CD4-positive, alpha-beta T cell treated with Interleukin-17A for 4 hours (primary cell): ENCODE measurements around the gene NCOA3.

ENCODE experiments used
- DNase-seq: peaks from one replicate; pipeline ENCODE4 v3.0.0-alpha.2; 2020; ENCODE audit warnings: mixed read lengths

Gene NCOA3

DNA sequence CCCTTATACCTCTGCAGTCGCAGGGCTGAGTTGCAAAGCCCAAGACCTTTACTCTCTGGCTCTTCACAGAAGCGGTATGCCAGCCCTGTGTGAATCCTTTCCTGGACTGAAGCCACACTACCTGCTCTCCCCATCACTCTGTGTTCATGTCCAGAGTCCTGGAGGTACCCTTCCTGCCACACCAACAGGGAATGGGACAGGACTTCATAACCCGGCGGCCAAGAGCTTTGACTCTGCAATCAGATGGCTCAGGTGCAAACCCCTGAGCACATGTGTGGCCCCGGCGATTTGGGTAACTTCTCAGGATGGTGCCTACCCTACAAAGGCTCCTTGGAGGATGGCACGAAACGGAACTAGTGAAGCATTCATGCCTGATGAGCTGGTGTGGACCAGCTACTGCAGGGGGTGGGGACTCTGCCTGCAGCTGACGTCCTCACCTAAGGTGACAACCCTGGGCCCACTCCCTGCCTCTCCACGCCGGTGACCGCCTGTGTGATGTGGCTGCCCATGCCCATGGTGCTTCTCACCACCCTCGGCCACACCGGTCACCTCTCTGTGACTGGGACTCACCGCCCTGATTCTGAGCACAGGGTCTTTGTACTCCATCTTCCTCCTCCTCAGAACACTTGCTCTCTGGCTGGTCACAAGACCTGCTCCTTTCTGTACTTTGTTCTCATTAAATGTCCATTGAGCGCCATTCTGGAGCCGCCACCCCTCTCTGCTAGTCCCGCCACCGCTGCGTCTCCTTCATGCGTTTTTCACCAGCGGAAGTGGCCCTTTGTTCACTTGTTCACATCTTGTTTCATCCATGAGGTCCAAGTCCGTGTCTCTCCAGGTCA is 166.8 kb downstream of the NCOA3 start:
- no peak for DNase-seq

DNA sequence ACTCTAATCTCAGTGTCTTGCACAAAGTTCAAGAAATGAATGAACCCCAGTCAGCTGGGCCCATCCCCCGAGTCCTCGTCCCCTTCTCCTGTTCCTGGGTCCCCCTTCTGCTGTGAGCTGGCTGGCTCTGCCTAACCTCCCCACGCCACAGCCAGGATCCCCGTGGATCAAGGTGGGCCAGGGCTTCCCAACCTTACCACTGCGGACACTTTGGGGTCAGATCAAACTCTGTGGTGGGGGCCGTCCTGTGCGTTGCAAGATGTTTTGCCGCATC is 167.4 kb downstream of the NCOA3 start:
- no peak for DNase-seq

DNA sequence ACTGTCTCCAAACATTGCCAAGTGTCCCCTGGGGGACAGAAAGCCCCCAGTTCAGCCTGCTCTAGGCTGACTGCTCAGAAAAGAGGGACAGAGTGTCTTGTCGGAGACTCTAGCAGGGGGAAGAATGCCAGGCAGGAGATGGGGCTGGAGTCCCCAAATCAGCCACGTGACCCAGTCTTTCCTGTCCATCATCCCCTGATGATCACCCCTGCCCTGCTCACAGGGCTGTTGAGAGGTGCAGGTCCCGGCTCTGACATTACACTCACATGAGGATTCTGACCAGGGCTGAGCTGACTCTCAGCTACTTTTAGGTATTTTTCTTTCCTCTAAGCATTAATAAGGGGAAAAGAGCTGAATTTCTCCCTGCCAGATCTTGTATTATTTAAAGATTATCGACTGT is 167.8 kb downstream of the NCOA3 start:
- no peak for DNase-seq

DNA sequence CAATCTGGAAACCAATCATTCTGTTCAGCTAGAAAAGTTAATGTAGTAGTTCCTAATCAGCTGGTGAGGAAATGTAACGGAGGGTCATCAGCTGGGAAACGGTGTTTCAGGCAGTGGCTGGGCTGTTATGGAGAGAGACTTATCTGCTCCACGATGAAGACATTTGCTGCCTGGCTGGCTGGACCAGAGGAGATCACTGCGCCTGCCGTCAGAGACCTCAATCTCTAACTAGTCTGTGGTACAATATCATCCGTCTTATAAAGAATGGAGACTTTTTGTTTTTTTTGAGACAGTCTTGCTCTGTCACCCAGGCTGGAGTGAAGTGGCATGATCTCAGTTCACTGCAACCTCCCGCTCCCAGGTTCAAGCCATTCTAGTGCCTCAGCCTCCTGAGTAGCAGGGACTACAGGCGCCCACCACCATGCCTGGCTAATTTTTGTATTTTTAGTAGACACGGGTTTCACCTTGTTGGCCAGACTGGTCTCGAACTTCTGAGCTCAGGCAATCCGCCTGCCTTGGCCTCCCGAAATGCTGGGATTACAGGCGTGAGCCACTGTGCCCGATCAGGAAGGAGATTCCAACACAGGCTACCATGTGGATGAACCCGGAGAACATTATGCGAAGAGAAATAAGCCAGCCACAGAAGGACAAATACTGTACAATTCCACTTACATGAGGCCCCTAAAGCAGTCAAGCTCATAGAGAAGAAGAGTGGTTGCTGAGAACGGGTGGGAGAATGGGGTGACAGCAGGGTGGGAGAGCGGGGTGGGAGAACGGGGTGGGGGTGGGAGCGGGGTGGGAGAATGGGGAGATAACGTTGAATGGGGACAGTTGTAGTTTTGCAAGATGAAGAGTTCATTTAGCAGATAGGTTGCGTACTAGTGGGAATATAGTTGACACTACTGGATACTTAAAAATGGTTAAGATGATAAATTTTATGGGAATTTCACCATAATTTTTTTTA is 168.5 kb downstream of the NCOA3 start:
- no peak for DNase-seq

DNA sequence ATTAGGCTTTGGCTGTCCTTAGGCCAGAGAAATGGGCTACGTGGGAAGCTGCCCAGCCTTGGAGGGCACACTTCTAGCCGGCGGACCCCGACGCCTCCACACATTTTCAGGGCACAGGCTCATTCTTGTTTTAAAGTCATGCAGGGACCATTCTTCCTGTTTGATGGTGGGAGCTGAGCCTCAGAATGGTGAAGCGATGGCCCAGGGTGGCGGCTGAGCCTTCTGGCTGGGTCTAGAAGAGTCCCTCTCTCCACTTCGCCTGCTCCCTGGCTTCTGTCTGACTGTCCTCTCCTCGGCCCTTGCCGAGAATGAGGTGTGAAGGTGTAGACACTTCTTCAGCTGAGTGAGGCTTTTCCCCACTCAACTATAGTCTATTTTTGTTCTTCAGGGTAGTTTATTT is 169.2 kb downstream of the NCOA3 start:
- no peak for DNase-seq

DNA sequence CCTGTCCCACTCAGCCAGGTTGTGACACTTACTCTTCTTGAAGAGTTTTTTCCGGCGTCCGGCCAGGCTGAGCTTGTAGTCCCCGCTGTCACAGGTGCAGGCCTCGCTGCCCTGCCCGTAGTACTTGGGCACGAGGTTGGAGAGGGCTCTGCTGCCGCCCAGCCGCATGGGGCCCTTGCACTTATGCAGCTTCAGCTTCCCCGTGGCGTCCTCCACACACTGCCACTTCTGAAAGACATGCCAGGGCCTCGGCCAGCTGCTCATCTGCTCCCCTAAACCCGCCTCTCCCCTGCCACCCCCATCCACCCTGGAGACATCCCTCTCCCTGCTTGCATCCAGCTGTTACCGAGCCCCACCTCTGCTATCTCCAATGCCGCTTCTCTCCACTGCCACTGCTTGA is 170.5 kb downstream of the NCOA3 start:
- no peak for DNase-seq

DNA sequence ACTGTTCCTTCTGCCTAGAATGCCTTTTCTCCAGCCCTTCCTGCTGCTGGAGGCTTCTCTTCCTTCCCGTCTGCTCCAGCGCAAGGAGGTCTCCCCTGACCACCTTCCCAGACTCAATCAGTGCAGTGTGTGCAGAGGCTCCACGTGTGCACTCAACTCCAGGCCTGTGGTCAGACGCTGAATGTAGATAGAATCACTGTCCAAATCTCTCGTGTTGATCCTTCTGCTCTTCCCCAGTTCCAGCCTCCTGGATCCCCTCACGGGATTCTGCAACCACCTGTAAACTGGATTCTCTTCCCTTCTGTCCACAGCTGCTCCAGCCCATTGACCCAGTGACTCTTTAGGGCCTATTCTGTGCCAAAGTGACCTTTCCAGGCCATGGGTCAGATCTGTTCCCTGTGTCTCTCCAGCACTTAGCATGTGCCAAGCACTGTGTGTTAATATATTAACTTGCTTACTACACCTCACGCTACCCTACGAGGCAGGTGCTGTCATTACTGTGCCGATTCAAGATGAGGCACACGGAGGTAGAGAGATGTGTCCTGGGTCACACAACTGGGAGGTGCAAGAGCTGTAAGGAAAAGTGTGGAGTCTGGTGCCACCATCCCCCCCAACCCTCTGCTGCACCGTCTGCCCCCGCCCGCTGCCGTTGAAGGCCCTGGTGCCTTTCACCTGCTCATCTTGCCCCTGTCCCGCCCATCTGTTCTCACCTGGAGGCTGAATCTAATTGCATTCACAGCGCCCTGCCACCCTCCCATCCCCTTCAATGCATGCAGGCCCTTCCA is 171.4 kb downstream of the NCOA3 start:
- DNase-seq: no peak

DNA sequence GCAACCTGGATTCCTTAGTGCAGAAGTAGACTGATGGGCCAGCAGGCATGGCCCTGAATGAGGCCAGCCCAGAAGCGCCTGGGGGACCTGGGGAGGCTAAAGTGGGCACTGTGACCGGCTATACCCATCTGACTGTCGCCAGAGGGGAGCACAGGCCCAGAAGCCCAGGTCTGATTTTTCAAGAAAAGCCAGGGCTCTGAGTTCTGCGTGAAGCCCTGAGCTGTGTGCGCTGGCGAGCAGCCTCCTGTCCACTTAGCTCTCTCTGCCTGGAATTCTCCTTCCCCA is 171.9 kb downstream of the NCOA3 start:
- DNase-seq: no peak

DNA sequence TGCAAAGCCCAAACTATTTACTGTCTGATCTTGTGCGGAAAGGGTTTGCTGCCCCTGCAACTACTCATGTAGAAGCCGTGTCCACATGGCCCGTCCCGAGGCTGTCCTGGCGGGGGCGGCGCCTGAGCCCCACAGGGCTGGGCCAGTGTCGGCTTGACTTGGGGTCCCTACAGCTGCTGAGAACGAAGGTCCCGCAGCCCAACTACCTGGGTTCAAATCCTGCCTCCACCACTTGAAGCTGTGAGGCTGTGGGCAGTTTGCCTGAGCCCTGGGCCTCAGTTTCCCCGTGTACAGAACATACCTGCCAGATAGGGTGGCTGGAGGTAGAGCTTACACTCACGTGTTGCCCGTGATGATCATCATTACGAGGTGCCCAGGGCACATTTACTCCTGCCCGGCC is 172.5 kb downstream of the NCOA3 start:
- DNase-seq: no peak

DNA sequence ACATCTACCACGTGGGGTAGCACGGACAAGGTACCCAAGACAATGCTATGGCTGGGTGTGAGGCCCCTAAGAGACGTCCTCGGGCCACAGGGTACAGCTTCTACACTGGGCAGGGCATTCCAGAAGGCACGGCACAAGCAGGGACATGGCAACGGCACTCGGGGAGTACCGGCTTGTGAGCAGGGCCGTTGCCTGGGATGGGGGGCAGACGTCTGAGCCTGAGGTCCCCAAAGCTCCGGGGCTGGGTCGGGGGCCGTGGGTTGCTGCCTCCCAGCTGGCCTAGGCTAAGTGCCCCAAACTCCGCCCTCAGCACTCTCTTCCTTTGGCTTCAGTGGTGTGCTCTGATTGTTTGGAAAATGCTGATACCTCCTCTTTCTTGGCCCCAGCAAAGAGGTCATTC is 173.0 kb downstream of the NCOA3 start:
- DNase-seq: no peak

DNA sequence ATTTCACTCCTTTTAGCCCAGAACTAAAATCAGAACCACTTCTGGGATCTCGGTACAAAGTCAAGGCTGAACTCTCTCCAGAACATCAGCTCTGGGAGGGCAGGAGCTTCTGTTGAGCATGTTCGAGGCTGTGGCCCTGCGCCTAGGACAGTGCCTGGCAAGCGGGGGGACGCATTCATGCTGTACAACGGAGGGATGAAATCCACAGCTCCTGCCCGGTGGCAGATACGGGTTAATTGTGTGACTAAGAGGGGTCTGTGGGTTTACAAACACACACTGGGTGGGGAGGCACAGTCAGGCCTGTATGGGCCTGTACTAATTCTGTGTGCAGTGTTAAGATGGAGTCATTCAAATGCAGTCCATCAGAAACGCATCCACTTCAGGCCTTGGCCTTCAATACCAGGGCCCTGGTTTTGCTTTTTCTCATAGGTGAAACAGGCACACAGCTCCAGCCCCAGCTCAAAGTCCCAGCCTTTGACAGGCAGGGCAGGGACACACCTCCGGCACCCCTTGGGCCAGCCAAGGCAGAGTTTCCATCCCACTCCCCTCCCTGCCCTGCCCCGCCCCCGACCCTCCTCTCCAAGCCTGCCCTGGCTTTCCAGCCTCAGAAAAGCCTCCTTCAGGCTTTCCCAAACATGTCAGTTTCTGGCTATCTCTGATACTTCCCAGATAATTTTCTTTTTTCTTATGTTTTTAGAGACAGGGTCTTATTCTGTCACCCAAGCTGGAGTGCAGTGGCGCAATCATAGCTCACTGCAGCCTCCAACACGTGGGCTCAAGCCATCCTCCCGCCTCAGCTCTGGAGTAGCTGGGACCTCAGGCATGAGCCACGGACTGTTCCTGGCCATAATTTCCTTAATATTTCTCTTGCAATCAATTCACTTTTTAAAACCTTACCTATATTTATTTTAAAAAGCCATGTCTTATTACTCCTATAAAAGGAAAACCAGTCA is 173.8 kb downstream of the NCOA3 start:
- no peak for DNase-seq

DNA sequence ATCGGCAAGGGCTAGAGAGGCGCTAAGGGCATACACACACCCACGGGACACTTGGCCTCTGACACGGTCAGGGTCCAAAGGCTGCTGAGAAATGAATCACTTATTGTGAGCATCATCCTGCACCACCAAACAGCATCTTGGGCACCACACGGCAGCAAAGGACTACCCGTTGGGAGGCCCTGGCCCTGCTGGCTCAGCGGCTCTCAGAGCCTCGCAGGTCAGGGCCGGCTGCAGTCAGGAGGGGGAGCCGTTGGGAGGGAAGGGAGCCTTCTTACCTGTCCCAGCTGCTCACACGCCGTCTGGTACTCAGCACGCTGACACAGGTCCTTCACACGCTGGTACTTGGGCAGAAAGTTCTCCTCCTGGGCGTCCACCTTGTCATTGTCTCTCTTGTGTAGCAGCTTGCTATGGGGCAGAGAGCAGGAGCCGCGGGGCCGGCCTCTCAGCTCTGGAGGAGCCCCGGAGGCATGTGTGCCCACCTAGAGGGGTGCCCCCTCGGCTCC is 174.6 kb downstream of the NCOA3 start:
- DNase-seq: no peak

DNA sequence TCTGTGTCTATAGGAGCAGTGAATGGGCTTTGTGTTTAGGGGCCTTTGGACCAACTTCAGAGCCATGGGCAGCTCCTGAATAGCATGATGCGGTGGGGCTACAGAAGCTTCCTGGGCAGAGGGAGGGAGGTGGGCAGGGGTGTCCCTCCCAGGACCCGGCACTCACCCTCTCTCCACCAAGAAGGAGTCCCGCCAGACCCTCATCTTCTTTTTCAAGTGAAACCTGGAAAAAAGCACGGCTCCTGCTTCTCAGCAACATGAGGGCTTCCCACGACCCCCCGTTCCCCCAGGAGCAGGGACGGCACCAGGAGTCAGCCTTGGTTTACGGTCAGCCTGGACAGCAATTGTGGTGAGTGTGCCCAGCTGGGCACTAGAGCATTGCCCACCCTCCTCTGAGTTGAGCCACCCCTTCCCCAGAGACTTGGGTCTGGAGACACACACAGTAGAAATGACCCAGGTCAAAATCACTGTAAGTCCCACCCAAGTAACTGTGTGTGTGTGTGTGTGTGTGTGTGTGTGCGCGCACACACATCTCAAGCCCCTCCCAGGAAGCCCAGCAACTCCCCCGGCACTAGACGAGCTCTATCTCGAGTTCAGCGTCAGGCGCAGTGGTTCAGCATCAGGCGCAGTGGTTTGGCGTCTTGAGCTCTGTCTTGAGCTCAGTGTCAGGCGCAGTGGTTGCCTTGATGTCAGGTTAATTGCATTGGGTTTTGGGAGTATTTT is 175.4 kb downstream of the NCOA3 start:
- DNase-seq: no peak

DNA sequence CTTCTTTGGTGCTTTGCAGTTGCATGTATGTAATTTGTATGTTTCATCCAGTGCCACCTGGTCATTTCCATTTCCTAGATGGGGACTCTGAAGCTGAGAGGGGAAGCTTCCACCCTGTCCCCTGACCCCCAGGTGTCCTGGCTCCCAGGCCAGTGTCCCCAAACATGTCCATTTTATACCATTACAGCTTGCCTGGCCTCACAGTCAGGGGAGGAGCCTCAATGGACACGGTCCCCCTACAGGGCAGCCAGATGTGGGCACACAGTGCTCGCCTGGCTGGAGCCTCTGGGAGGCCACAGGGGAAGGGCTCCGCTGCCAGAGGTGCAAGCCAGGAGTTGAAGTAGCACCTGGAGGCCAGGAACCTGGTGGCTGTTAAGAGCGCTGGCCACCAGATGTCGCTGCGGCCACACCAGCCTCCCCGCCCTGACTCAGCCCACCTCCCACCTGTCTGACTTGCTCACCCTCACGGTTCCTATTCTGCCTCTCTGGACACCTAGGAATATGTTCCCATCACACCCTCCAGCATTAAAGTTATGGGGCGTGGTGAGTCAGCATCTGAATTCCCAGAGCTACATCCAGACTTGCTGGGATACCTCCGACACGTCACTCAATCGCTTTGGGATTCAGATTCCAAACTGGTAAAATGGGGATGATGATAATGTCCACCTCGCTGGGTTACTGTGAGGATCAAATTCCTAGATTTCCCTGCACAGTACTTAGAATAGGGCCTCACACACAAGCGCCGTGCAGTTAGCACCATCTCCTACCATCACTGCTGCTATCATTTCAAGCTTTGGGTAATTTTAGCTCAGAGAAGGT is 176.2 kb downstream of the NCOA3 start:
- peak; percentile 67 for DNase-seq

DNA sequence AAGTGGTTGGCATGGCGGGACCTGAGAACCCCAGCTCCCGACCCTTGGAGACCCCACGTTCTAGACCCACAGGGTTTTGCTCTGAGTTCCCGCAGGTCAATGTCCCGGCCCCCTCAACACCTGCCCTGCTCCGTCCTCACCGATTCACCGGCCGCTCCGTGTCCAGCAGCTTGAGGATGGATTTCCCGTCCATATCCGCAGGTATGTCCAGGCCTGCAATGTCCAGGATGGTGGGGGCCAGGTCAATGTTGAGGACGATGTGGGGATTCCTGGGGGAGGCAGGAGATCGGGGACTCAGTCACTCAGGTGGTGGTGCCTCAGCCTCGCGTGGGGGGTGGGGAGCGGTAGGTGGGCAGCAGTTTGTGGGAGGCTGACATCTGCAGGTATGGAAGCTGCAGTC is 176.8 kb downstream of the NCOA3 start:
- DNase-seq: no peak

DNA sequence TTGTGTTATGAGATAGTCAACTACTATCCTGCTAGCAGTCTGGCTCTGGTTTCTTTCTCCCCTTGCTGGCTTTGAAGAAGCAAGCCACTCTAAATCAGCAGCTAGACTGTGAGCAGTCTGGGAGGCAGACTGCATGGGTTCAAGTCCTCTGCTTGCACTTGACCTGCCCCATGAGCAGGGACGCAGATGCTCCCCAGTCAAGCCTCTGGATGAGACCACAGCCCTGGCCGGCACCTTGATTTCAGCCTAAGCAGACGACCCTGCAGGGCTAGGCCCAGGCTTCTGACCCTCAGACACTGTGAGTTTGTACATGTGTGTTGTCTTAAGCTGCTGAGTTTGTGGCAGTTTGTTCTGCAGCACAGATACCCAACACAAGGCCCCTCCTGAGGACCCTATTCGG is 177.8 kb downstream of the NCOA3 start:
- DNase-seq: no peak

DNA sequence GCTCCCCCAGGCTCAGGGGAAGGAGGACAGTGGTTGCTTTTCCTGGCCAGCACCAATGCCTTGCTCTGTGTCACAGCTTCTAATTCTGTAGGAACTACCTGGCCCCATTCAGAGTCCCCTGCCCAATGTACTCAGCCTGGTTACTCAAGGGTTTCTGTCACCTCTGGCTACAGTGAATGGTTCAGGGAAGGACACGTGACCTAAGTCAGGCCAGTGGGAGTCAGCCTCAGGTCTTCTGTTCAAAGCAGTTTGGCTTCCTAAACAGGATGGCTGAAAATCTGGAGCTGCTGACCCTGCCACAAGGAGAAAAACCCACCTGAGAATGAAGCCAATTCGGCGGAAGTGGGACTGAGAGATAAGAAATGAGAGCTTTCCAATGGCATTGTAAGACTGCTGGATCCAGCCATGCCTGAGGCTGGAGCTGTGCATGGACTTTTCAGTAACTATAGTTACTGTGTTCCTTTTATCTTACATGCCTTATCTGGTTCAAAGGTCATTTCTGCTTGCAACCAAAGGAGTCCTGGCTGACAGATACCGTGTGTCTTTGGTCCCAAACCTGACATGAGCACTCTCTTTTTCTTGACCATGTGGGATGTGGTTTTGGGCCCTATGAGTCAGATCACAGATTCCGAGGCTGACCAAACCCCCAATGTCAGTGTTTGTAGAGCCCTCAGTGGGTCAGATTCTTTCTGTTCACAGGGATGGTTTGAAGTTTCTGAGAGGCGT is 179.3 kb downstream of the NCOA3 start:
- no peak for DNase-seq

DNA sequence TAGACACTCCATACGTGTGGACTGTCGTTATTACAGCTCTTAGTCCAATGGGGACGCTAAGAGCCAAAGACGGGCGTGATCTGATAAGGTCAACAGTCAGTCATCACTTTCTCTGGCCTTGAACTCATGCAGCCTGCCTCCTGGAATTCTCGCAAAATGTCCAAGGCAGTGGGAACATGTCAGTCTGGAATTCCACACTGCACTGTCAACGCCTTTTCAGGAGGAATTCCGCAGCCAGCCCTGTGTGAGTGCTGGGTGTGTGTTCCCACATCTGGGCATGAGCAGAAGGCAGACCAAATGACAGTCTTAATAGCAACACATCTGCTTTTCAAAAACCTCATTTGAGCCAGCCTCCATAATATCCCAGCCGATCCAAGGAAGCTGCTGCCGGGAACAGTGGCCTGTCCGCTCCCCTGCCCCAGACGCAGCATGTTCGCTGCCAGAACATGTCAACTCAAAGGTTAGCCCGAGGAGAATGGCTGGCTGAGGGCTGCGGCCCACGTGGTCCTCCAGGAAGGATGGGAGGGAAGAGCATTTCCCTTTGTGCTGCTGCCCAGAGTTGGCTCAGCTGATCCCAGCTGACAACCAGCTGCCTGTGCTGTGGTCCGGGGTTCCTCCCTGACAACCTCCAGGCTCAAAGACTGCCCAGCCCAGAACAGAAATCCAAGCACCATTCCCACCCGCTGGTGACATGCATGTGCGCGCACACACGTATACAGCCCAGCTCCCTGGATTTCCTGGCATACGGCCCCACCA is 180.5 kb downstream of the NCOA3 start:
- DNase-seq: no peak

DNA sequence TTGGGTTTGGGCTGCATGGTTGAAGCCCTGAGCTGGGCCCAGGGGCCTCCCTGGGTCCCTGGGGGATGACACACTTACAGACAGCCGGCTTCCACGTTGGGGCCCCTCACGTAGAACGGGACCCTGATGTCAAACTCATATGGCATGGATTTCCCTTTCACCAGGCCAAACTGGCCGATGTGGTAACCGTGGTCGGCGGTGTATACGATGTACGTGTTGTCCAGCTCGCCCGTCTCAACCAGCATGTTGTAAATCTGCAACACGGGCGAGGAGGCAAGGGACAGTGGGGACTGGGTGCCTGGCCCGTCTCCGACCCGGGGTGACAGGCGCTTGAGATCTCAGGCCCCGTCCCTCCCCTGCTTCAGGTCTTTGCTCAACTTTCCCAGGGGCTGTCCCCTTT is 181.2 kb downstream of the NCOA3 start:
- no peak for DNase-seq
